Upper lobe of left lung (tissue), 6 donors: Measurements from ENCODE around the gene ZBED4. TPM values are rescaled to one million over a fixed set of nuclear protein-coding genes. Genes with fewer than 3 reads are reported as not detected.

Experiments
- ATAC-seq, 2 donors: fragments of 200-7000 bp; cut with Tn5 transposase; one replicate each; pipeline ENCODE4 v1.9.1; 2022; ENCODE audit warnings: mild to moderate bottlenecking in 2 of 2, moderate library complexity in 2 of 2; ENCODE audit not compliant: low FRiP score in 2 of 2
- DNase-seq, 2 donors: peaks; one replicate each; pipeline ENCODE4 v3.0.0-alpha.2; 2019 to 2020
- H3K27ac ChIP-seq, 4 donors: fragments of 200-600 bp; sonication (generic); one replicate each; pipeline ENCODE4 v1.5.1; 2016 to 2019
- H3K27me3 ChIP-seq, 4 donors: fragments of 200-600 bp; sonication (generic); one replicate each; pipeline ENCODE4 v1.5.1; 2017 to 2019
- H3K36me3 ChIP-seq, 4 donors: fragments of 200-600 bp; sonication (generic); one replicate each; pipeline ENCODE4 v1.5.1; 2016 to 2019
- H3K4me1 ChIP-seq, 4 donors: fragments of 200-600 bp; sonication (generic); one replicate each; pipeline ENCODE4 v1.5.1; 2018 to 2019
- H3K4me3 ChIP-seq, 4 donors: fragments of 200-600 bp; sonication (generic); one replicate each; pipeline ENCODE4 v1.5.1; 2017 to 2019; ENCODE audit warnings: mild to moderate bottlenecking in 2 of 4, moderate library complexity in 1 of 4
- H3K9me3 ChIP-seq, 4 donors: fragments of 200-600 bp; sonication (generic); one replicate each; pipeline ENCODE4 v1.5.1; 2018 to 2019
- CTCF ChIP-seq, 6 experiments: fragments of 450-650 bp in 4 of 6; fragments of 200-600 bp in 2 of 6; sonication (generic) in 2 of 6; IDR thresholded peaks; one replicate each; pipeline ENCODE4 v1.5.1; 2016 to 2019; ENCODE audit warnings: antibody characterized with exemption in 6 of 6
- EP300 ChIP-seq, 4 donors: sonication (generic); formaldehyde crosslinking; IDR thresholded peaks; one replicate each; pipeline ENCODE4 v1.5.1; 2017; ENCODE audit warnings: antibody characterized with exemption in 4 of 4, control low read depth in 2 of 4
- POLR2A ChIP-seq, 4 donors: fragments of 450-650 bp; IDR thresholded peaks; one replicate each; pipeline ENCODE4 v1.5.1; 2016 to 2017; ENCODE audit warnings: antibody characterized with exemption in 4 of 4, mild to moderate bottlenecking in 2 of 4
- POLR2AphosphoS5 ChIP-seq, 2 donors: sonication (generic); formaldehyde crosslinking; IDR thresholded peaks; one replicate each; pipeline ENCODE4 v1.5.1; 2017; ENCODE audit warnings: antibody characterized with exemption in 2 of 2
- WGBS, 2 donors: methylation state at CpG; one replicate each; pipeline ENCODE4 v1.1.5; 2017 to 2018; 5-methylcytosine and 5-hydroxymethylcytosine counted together
- total RNA-seq, 6 donors: library from RNA; depleted of rRNA in 4 of 6; stranded (reverse); fragments of >200 nt in 4 of 6; gene quantifications; one replicate each; pipeline versions ENCODE4 v1.1.0 to v1.2.1, GENCODE V29; 2016 to 2021
- donor health status: DM: no; HTN: no; CAD: no; lungs with moderate emphysema.
- donor health status: DM: no; HTN: yes; CAD: no; lungs with severe emphysema.

The ZBED4 gene
- total RNA-seq, 6 donors from 2014 or later = 10.8 to 19.9 (median 15.5) TPM

DNA sequence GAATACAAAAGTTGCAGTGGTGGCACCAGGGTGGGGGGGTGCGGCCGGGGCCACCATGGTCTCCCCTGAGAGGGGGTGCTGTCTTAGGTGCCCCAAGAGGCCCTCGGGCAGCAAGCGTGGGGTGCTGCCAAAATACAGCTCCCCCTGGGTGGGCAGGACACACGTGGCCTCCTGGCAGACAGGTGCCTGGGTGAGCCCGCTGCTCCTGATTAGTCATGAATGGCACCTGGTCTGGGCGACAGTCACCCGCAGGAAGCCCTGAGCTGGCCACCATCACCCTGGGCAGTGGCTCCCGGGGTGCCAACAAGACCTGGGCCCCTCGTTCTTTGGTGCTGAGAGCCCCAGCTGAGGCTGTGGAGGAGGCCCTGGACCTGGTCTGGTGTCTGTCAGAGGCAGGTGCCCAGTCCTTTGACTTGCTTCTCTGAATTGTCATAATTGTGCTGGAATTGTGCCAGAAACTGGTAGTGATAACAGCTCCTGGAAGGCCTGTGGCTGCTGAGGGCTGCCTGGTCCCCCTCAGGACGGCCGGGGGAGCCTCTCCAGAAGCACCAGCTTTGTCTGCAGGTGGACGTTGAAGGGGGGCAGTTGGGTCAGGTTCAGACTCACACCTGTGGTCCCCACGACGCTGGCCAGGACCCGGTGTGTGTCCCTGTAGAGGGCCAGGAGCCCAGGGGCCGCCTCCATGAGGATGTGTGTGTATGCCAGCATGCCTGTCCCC, 49.8 kb downstream of the ZBED4 start:
- H3K36me3 ChIP-seq = peaks cover 10 to 80% (median 50%) of the 10 kb centered on the region in 4 donors
- no peak for TF ChIP-seq POLR2A (IDR thresholded peaks at IDR 0.05)
- TF ChIP-seq EP300 (IDR thresholded peaks at IDR 0.05) = no peak
- TF ChIP-seq POLR2AphosphoS5 (IDR thresholded peaks at IDR 0.05) = no peak
- no peak for TF ChIP-seq CTCF (IDR thresholded peaks at IDR 0.05)
- WGBS, 2 donors = 91 to 98% methylated on average over 4 to 17 of the region's 17 CpGs
- H3K4me1 ChIP-seq = no peaks in the 10 kb centered on the region
- H3K4me3 ChIP-seq = no peak overlapping the region
- no peaks in the 10 kb centered on the region for H3K9me3 ChIP-seq
- peak in 1 of 2 donors; percentile 24 for ATAC-seq
- DNase-seq = no peak
- H3K27ac ChIP-seq = no peak overlapping the region
- no peaks in the 10 kb centered on the region for H3K27me3 ChIP-seq

DNA sequence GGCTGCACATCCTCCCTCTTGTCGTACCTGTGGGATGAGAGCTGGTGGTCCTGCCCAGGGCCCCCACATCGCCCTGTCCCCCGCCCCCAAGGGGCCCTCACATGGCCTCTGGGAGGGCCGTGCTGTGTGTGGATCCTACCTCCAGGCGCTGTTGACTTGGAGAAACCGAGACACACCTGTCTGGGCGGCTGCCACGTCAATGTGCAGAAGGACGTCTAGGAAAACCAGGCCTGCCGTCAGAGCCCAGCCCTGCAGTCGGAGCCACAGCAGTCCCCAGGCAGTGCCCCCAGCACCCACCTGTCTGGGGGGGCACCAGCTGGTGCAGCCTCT, 50.4 kb downstream of the ZBED4 start:
- H3K9me3 ChIP-seq = no peaks in the 10 kb centered on the region
- WGBS, 2 donors = 95% methylated on average over 11 of the region's 11 CpGs; no CpG with 5 or more reads in 1 of the 2 donors
- H3K27ac ChIP-seq = no peak overlapping the region
- DNase-seq (peak in 1 of 2 donors; percentile 61), ATAC-seq (no peak)
- peaks cover 10 to 86% (median 53%) of the 10 kb centered on the region in 4 donors for H3K36me3 ChIP-seq
- H3K27me3 ChIP-seq = no peaks in the 10 kb centered on the region
- no peaks in the 10 kb centered on the region for H3K4me1 ChIP-seq
- no peak overlapping the region for H3K4me3 ChIP-seq
- no peak for TF ChIP-seq POLR2A (IDR thresholded peaks at IDR 0.05)
- TF ChIP-seq CTCF (IDR thresholded peaks at IDR 0.05) = no peak
- no peak for TF ChIP-seq EP300 (IDR thresholded peaks at IDR 0.05)
- no peak for TF ChIP-seq POLR2AphosphoS5 (IDR thresholded peaks at IDR 0.05)

DNA sequence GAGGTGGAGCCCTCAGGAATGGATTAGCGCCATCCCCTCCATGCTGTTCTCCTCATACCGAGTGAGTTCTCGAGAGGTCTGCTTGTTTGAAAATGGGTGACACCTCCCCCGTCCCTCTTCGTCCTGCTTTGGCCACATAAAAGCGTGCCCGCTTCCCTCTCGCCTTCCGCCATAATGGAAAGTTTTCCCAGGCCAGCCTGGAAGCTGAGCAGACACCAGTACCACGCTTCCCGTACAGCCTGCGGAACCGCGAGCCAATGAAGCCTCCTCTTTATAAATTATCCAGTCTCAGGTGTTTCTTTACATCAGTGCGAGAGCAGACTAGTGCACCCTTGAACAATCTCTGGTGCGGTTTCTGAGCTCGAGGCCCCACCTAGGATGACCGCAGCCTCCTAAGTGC, 51.8 kb downstream of the ZBED4 start:
- Histone ChIP-seq H3K9me3 (no peaks in the 10 kb centered on the region), H3K4me1 (no peaks in the 10 kb centered on the region), H3K27me3 (no peaks in the 10 kb centered on the region), H3K4me3 (no peak overlapping the region), H3K36me3 (peaks cover 10 to 92% (median 59%) of the 10 kb centered on the region in 4 donors), H3K27ac (no peak overlapping the region)
- TF ChIP-seq POLR2AphosphoS5 (IDR thresholded peaks at IDR 0.05) = no peak
- TF ChIP-seq POLR2A (IDR thresholded peaks at IDR 0.05) = no peak
- TF ChIP-seq CTCF (IDR thresholded peaks at IDR 0.05) = no peak
- no peak for TF ChIP-seq EP300 (IDR thresholded peaks at IDR 0.05)
- no peak for ATAC-seq
- WGBS, 2 donors = 95 to 97% methylated on average over 18 of the region's 18 CpGs
- DNase-seq = no peak

- Histone ChIP-seq H3K36me3 (peaks cover 10 to 86% (median 57%) of the 10 kb centered on the region in 4 donors), H3K4me1 (no peaks in the 10 kb centered on the region), H3K4me3 (no peak overlapping the region), H3K9me3 (no peaks in the 10 kb centered on the region), H3K27me3 (no peaks in the 10 kb centered on the region), H3K27ac (no peak overlapping the region)
- TF ChIP-seq POLR2AphosphoS5 (IDR thresholded peaks at IDR 0.05) (no peak), CTCF (IDR thresholded peaks at IDR 0.05) (no peak), POLR2A (IDR thresholded peaks at IDR 0.05) (no peak), EP300 (IDR thresholded peaks at IDR 0.05) (no peak)
- DNase-seq = peak in 1 of 2 donors; percentile 71
- 95% methylated on average over 12 to 21 of the region's 28 CpGs for WGBS, 2 donors
- ATAC-seq = peak in 1 of 2 donors; percentile 10
Measured at GRCh38 chr22:49906071-49906798, 52.6 kb downstream of the ZBED4 start.
